Fibroblast of lung (primary cell): ENCODE measurements around the gene RBL2. TPM values are rescaled to one million over a fixed set of nuclear protein-coding genes. Genes with fewer than 3 reads are reported as not detected.
"Not testable (repeated sequence)": the region's sequence is repeated elsewhere in the genome, so short reads cannot be mapped to it uniquely, and the experiment has no call there.

Experiments used
- DNase-seq, 2 donors: peaks; one replicate each; pipeline versions ENCODE4 v3.0.0 to v3.0.0-alpha.2; 2010; ENCODE audit warnings: low read depth in 2 of 2
- H2AFZ ChIP-seq: 2 replicates; pipeline ENCODE4 v1.5.1; 2012; ENCODE audit warnings: low read length, control low read depth, inconsistent platforms
- H3K27ac ChIP-seq: 2 replicates; pipeline ENCODE4 v1.5.1; 2011; ENCODE audit warnings: low read length, control low read depth; ENCODE audit not compliant: insufficient read depth
- H3K27me3 ChIP-seq: 2 replicates; pipeline ENCODE4 v1.5.1; 2011; ENCODE audit warnings: mild to moderate bottlenecking, low read length; ENCODE audit not compliant: control insufficient read depth, insufficient read depth
- H3K36me3 ChIP-seq: 2 replicates; pipeline ENCODE4 v1.5.1; 2011; ENCODE audit warnings: low read length; ENCODE audit not compliant: control insufficient read depth, insufficient read depth
- H3K4me1 ChIP-seq: 2 replicates; pipeline ENCODE4 v1.5.1; 2011; ENCODE audit warnings: low read length; ENCODE audit not compliant: control insufficient read depth, insufficient read depth; ENCODE audit errors: extremely low read depth
- H3K4me2 ChIP-seq: 2 replicates; pipeline ENCODE4 v1.5.1; 2011; ENCODE audit warnings: low read length, control low read depth; ENCODE audit not compliant: insufficient read depth; ENCODE audit errors: extremely low read depth
- H3K4me3 ChIP-seq, 4 experiments: fragments of 200-600 bp in 1 of 4; sonication (generic) in 1 of 4; replicated peaks in 1 of 4; 2 replicates each; pipeline ENCODE4 v1.5.1; 2011 to 2016; ENCODE audit warnings: low read length in 4 of 4, low read depth in 3 of 4, mild to moderate bottlenecking in 3 of 4, control low read depth in 2 of 4, inconsistent platforms in 1 of 4, mixed read lengths in 1 of 4; ENCODE audit not compliant: insufficient read depth in 1 of 4; ENCODE audit errors: control extremely low read depth in 1 of 4
- H3K79me2 ChIP-seq: 2 replicates; pipeline ENCODE4 v1.5.1; 2012; ENCODE audit warnings: mild to moderate bottlenecking, low read length, inconsistent platforms; ENCODE audit not compliant: control insufficient read depth, insufficient read depth
- H3K9ac ChIP-seq: 2 replicates; pipeline ENCODE4 v1.5.1; 2011; ENCODE audit warnings: mild to moderate bottlenecking, low read length, control low read depth; ENCODE audit not compliant: insufficient read depth
- H3K9me3 ChIP-seq: 2 replicates; pipeline ENCODE4 v1.5.1; 2012; ENCODE audit warnings: low read depth, low read length; ENCODE audit not compliant: control insufficient read depth, insufficient read depth
- H4K20me1 ChIP-seq: 2 replicates; pipeline ENCODE4 v1.5.1; 2011; ENCODE audit warnings: low read length; ENCODE audit not compliant: control insufficient read depth, insufficient read depth; ENCODE audit errors: extremely low read depth
- CTCF ChIP-seq, 2 donors: IDR thresholded peaks in 1 of 2; conservative IDR thresholded peaks in 1 of 2; 1 replicate in 1 of 2; 2 replicates in 1 of 2; pipeline ENCODE4 v1.5.1; 2011 to 2012; ENCODE audit warnings: low read length in 2 of 2, control low read depth in 1 of 2, inconsistent platforms in 1 of 2, low read depth in 1 of 2, mild to moderate bottlenecking in 1 of 2
- EZH2 ChIP-seq: IDR thresholded peaks from 2 replicates; pipeline ENCODE4 v1.5.1; 2012; ENCODE audit warnings: low read length, control low read depth, mild to moderate bottlenecking; ENCODE audit errors: missing control alignments
- polyA plus RNA-seq, 2 donors: library from polyadenylated mRNA; depleted of rRNA in 1 of 2; stranded (reverse) in 1 of 2; unstranded in 1 of 2; fragments of >200 nt; gene quantifications; 2 replicates each; pipeline ENCODE4 v1.2.1, GENCODE V29; 2011 to 2012; ENCODE audit warnings: missing spikeins in 1 of 2
- total RNA-seq: library from RNA; depleted of rRNA; stranded (reverse); fragments of >200 nt; gene quantifications from 2 replicates; pipeline ENCODE4 v1.2.1, GENCODE V29; 2014

The RBL2 gene
- total and polyA plus RNA-seq, 2 donors (not counting 1 experiment from before 2014, with no cell fraction given), result 47.7 to 48.2 TPM

GRCh38 chr16:53415504-53415903, 18.8 kb upstream of the RBL2 start:
- Histone ChIP-seq H3K36me3 (no peaks in the 10 kb centered on the region), H3K79me2 (no peaks in the 10 kb centered on the region), H3K9me3 (no peaks in the 10 kb centered on the region), H3K27ac (no peak overlapping the region), H3K27me3 (no peaks in the 10 kb centered on the region), H3K9ac (no peak overlapping the region), H2AFZ (no peak overlapping the region), H4K20me1 (no peaks in the 10 kb centered on the region), H3K4me1 (no peaks in the 10 kb centered on the region), H3K4me2 (no peak overlapping the region), H3K4me3 (no peak overlapping the region)
- TF ChIP-seq EZH2 (no peak), CTCF (conservative IDR thresholded peaks at IDR 0.05 in 1 of 2, IDR thresholded peaks at IDR 0.05 in 1 of 2; ENCODE audit: low read depth in 1 of 2, low read length in 2 of 2) (no peak)
- no peak for DNase-seq

GRCh38 chr16:53417011-53417410, 17.3 kb upstream of the RBL2 start:
- no peaks in the 10 kb centered on the region for H3K27me3 ChIP-seq
- no peaks in the 10 kb centered on the region for H4K20me1 ChIP-seq
- H3K27ac ChIP-seq, result no peak overlapping the region
- H3K4me3 ChIP-seq, result no peak overlapping the region
- no peaks in the 10 kb centered on the region for H3K4me1 ChIP-seq
- DNase-seq, result peak; percentile 11 to 27
- no peaks in the 10 kb centered on the region for H3K79me2 ChIP-seq
- no peak overlapping the region for H3K4me2 ChIP-seq
- H2AFZ ChIP-seq, result no peak overlapping the region
- no peak overlapping the region for H3K9ac ChIP-seq
- TF ChIP-seq CTCF (conservative IDR thresholded peaks at IDR 0.05 in 1 of 2, IDR thresholded peaks at IDR 0.05 in 1 of 2; ENCODE audit: low read depth in 1 of 2, low read length in 2 of 2) (no peak), EZH2 (no peak)
- no peaks in the 10 kb centered on the region for H3K9me3 ChIP-seq
- no peaks in the 10 kb centered on the region for H3K36me3 ChIP-seq

- Histone ChIP-seq H3K9ac (no peak overlapping the region), H3K27me3 (no peaks in the 10 kb centered on the region), H3K4me1 (no peaks in the 10 kb centered on the region), H3K4me2 (no peak overlapping the region), H4K20me1 (no peaks in the 10 kb centered on the region), H3K79me2 (no peaks in the 10 kb centered on the region), H3K36me3 (no peaks in the 10 kb centered on the region), H3K4me3 (no peak overlapping the region), H3K9me3 (no peaks in the 10 kb centered on the region), H3K27ac (no peak overlapping the region), H2AFZ (no peak overlapping the region)
- TF ChIP-seq CTCF (conservative IDR thresholded peaks at IDR 0.05 in 1 of 2, IDR thresholded peaks at IDR 0.05 in 1 of 2; ENCODE audit: low read depth in 1 of 2, low read length in 2 of 2) (no peak), EZH2 (no peak)
- no peak for DNase-seq
Observed at GRCh38 chr16:53417976-53418375, 16.3 kb upstream of the RBL2 start.

GRCh38 chr16:53419383-53419709, 14.9 kb upstream of the RBL2 start:
- DNase-seq, result peak in 1 of 2 donors; percentile 2
- not testable (repeated sequence) for H2AFZ ChIP-seq, H3K4me2 ChIP-seq, H3K27ac ChIP-seq, H3K4me1 ChIP-seq, H4K20me1 ChIP-seq, H3K79me2 ChIP-seq, H3K4me3 ChIP-seq, H3K36me3 ChIP-seq, H3K9me3 ChIP-seq, H3K9ac ChIP-seq, H3K27me3 ChIP-seq
